G401 (cell line): Measurements from ENCODE around the gene TJP1. TPM values are rescaled to one million over a fixed set of nuclear protein-coding genes. Genes with fewer than 3 reads are reported as not detected.
"Not testable (repeated sequence)": the region's sequence is repeated elsewhere in the genome, so short reads cannot be mapped to it uniquely, and the experiment has no call there.

ENCODE experiments used
- DNase-seq: peaks from one replicate; pipeline ENCODE4 v3.0.0-alpha.2; 2015; ENCODE audit warnings: low spot score
- in situ Hi-C: cut with HindIII; loops from 2 replicates; pipeline ENCODE4 v1.10.0; 2016; ENCODE audit warnings: low sequenced_read_pairs, mixed read lengths
- total RNA-seq: library from RNA; depleted of rRNA; stranded (reverse); fragments of >200 nt; shearing (Covaris generic); gene quantifications from 2 replicates; pipeline ENCODE4 v1.2.3, GENCODE V29; 2014

The TJP1 gene
- total RNA-seq, 1 experiment from 2014 or later, result 59.5 TPM

GRCh38 chr15:29676374-29676960 lies 145.8 kb downstream of the TJP1 start:
- DNase-seq, in situ Hi-C loops: not testable (repeated sequence)

GRCh38 chr15:29675791-29676301 lies 146.4 kb downstream of the TJP1 start:
- in situ Hi-C loops, result no loop called here
- no peak for DNase-seq

- no peak for DNase-seq
- in situ Hi-C loops, result no loop called here
Measured at GRCh38 chr15:29674661-29675533, 147.4 kb downstream of the TJP1 start.

- in situ Hi-C loops, result no loop called here
- no peak for DNase-seq
Measured at GRCh38 chr15:29672923-29673809, 149.1 kb downstream of the TJP1 start.

- no peak for DNase-seq
- in situ Hi-C loops, result no loop called here
Measured at GRCh38 chr15:29672446-29672845, 149.8 kb downstream of the TJP1 start.

- DNase-seq, in situ Hi-C loops: not testable (repeated sequence)
Measured at GRCh38 chr15:29672046-29672445, 150.2 kb downstream of the TJP1 start.

- in situ Hi-C loops, result no loop called here
- no peak for DNase-seq
Measured at GRCh38 chr15:29670998-29671981, 151.0 kb downstream of the TJP1 start.

GRCh38 chr15:29670266-29670665 lies 152.0 kb downstream of the TJP1 start:
- in situ Hi-C loops, result no loop called here
- DNase-seq, result no peak

- in situ Hi-C loops, result no loop called here
- no peak for DNase-seq
Measured at GRCh38 chr15:29669823-29670222, 152.4 kb downstream of the TJP1 start.

GRCh38 chr15:29668120-29668602 lies 154.1 kb downstream of the TJP1 start:
- in situ Hi-C loops, result no loop called here
- DNase-seq, result peak; percentile 40

GRCh38 chr15:29666241-29666640 lies 156.0 kb downstream of the TJP1 start:
- in situ Hi-C loops, result no loop called here
- no peak for DNase-seq

GRCh38 chr15:29665444-29666003 lies 156.7 kb downstream of the TJP1 start:
- no peak for DNase-seq
- in situ Hi-C loops, result no loop called here

- DNase-seq, result no peak
- in situ Hi-C loops, result no loop called here
Measured at GRCh38 chr15:29664406-29664805, 157.9 kb downstream of the TJP1 start.

GRCh38 chr15:29657476-29657817 lies 164.8 kb downstream of the TJP1 start:
- DNase-seq, in situ Hi-C loops: not testable (repeated sequence)

GRCh38 chr15:29656636-29657475 lies 165.4 kb downstream of the TJP1 start:
- in situ Hi-C loops, result no loop called here
- no peak for DNase-seq

GRCh38 chr15:29652595-29652994 lies 169.7 kb downstream of the TJP1 start:
- DNase-seq, result no peak
- in situ Hi-C loops, result no loop called here
